ENCODE results near the gene RHBDD3. TPM values are rescaled to one million over a fixed set of nuclear protein-coding genes. Genes with fewer than 3 reads are reported as not detected.

Gene RHBDD3
- total and polyA plus RNA-seq, 5 donors: 16.8 to 20.8 (median 17.9) TPM

- Histone ChIP-seq H3K4me3 (ENCODE audit: low read length) (no peak overlapping the region), H3K9me3 (ENCODE audit: control insufficient read depth, low read length) (no peaks in the 10 kb centered on the region), H3K4me1 (ENCODE audit: control insufficient read depth, insufficient read depth, low read length) (no peaks in the 10 kb centered on the region), H3K27ac (ENCODE audit: low read length) (no peak overlapping the region), H3K27me3 (ENCODE audit: control insufficient read depth, insufficient read depth) (no peaks in the 10 kb centered on the region)
- 60% methylated on average over 5 of the region's 5 CpGs for WGBS
- DNase-seq: no peak
- intact Hi-C loops (cut with DNase I): no loop called here
- ATAC-seq: no peak
Observed at GRCh38 chr22:29290061-29290460, 22.3 kb upstream of the RHBDD3 start.

GRCh38 chr22:29288837-29289236 lies 21.1 kb upstream of the RHBDD3 start:
- Histone ChIP-seq H3K27me3 (ENCODE audit: control insufficient read depth, insufficient read depth) (no peaks in the 10 kb centered on the region), H3K4me1 (ENCODE audit: control insufficient read depth, insufficient read depth, low read length) (no peaks in the 10 kb centered on the region), H3K27ac (ENCODE audit: low read length) (no peak overlapping the region), H3K4me3 (ENCODE audit: low read length) (no peak overlapping the region), H3K9me3 (ENCODE audit: control insufficient read depth, low read length) (no peaks in the 10 kb centered on the region)
- ATAC-seq: no peak
- 62% methylated on average over 2 of the region's 2 CpGs for WGBS
- intact Hi-C loops (cut with DNase I): no loop called here
- DNase-seq: no peak

GRCh38 chr22:29284196-29284595 lies 16.4 kb upstream of the RHBDD3 start:
- Histone ChIP-seq H3K9me3 (ENCODE audit: control insufficient read depth, low read length) (no peaks in the 10 kb centered on the region), H3K4me3 (ENCODE audit: low read length) (no peak overlapping the region), H3K27me3 (ENCODE audit: control insufficient read depth, insufficient read depth) (no peaks in the 10 kb centered on the region), H3K4me1 (ENCODE audit: control insufficient read depth, insufficient read depth, low read length) (no peaks in the 10 kb centered on the region), H3K27ac (ENCODE audit: low read length) (no peak overlapping the region)
- intact Hi-C loops (cut with DNase I): no loop called here
- no peak for DNase-seq
- ATAC-seq: no peak
- 91% methylated on average over 3 of the region's 3 CpGs for WGBS

DNA sequence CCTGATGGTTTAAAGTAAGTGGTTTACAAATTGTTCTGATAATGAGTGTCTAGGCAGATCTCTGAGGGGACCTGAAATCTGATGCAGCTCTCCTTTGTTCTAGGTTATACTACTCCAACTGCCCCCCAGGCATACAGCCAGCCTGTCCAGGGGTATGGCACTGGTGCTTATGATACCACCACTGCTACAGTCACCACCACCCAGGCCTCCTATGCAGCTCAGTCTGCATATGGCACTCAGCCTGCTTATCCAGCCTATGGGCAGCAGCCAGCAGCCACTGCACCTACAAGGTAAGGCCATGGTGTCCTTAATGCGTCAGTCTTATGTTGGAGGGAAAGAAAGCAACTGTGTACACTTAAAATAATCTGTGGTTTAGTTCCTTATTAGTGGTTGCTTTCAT lies 10.1 kb upstream of the RHBDD3 start:
- no peaks in the 10 kb centered on the region for H3K9me3 ChIP-seq (ENCODE audit: control insufficient read depth, low read length)
- no peak overlapping the region for H3K27ac ChIP-seq (ENCODE audit: low read length)
- DNase-seq: no peak
- intact Hi-C loops (cut with DNase I): no loop called here
- H3K4me3 ChIP-seq (ENCODE audit: low read length): no peak overlapping the region
- no peak for ATAC-seq
- no peaks in the 10 kb centered on the region for H3K27me3 ChIP-seq (ENCODE audit: control insufficient read depth, insufficient read depth)
- no peaks in the 10 kb centered on the region for H3K4me1 ChIP-seq (ENCODE audit: control insufficient read depth, insufficient read depth, low read length)
- 96% methylated on average over 1 of the region's 1 CpG for WGBS

GRCh38 chr22:29275819-29276565 lies 8.2 kb upstream of the RHBDD3 start:
- peaks cover 1% of the 10 kb centered on the region for H3K4me1 ChIP-seq (ENCODE audit: control insufficient read depth, insufficient read depth, low read length)
- WGBS: 78% methylated on average over 3 of the region's 3 CpGs
- ATAC-seq: no peak

GRCh38 chr22:29275167-29275566 lies 7.4 kb upstream of the RHBDD3 start:
- H3K9me3 ChIP-seq (ENCODE audit: control insufficient read depth, low read length): no peaks in the 10 kb centered on the region
- intact Hi-C loops (cut with DNase I): no loop called here
- H3K27me3 ChIP-seq (ENCODE audit: control insufficient read depth, insufficient read depth): no peaks in the 10 kb centered on the region
- H3K4me1 ChIP-seq (ENCODE audit: control insufficient read depth, insufficient read depth, low read length): peaks cover 1% of the 10 kb centered on the region
- DNase-seq (no peak), ATAC-seq (no peak)
- H3K27ac ChIP-seq (ENCODE audit: low read length): no peak overlapping the region
- H3K4me3 ChIP-seq (ENCODE audit: low read length): no peak overlapping the region
- WGBS: 72% methylated on average over 3 of the region's 3 CpGs

More at GRCh38 chr22:29275819-29276565, 8.2 kb upstream of the RHBDD3 start:
- Histone ChIP-seq H3K27me3 (ENCODE audit: control insufficient read depth, insufficient read depth) (no peaks in the 10 kb centered on the region), H3K27ac (ENCODE audit: low read length) (no peak overlapping the region), H3K9me3 (ENCODE audit: control insufficient read depth, low read length) (no peaks in the 10 kb centered on the region), H3K4me3 (ENCODE audit: low read length) (no peak overlapping the region)
- intact Hi-C loops (cut with DNase I): no loop called here
- no peak for DNase-seq

DNA sequence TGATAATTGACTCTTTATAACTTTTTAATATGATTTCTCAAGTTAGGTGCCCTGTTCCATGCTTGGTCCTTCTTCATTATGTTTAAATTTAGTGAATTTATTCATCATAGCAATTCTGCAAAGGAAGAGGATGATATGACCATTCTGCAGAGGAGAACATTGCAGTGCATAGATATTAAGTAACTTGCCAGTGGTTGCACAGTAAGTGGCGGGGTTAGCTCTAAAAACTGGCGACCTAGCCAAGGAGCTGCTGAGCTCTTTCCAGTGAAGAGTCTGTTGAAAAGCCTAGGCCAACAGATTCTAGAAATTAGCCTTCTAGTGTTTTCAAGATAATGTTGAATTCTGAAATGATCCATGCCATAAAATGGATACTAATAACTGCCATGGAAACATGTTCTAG lies 4.8 kb upstream of the RHBDD3 start:
- no peak overlapping the region for H3K4me3 ChIP-seq (ENCODE audit: low read length)
- no peak for ATAC-seq
- WGBS: 54% methylated on average over 2 of the region's 2 CpGs
- DNase-seq: peak in 1 of 3 donors; percentile 33
- peaks cover 1% of the 10 kb centered on the region for H3K4me1 ChIP-seq (ENCODE audit: control insufficient read depth, insufficient read depth, low read length)
- no peak overlapping the region for H3K27ac ChIP-seq (ENCODE audit: low read length)
- H3K9me3 ChIP-seq (ENCODE audit: control insufficient read depth, low read length): no peaks in the 10 kb centered on the region
- intact Hi-C loops (cut with DNase I): loop anchor here in 1 of 4 donors (5.0 kb wide), 1 partner anchor 35 kb away; the partner anchor contains the start of gene GAS2L1
- no peaks in the 10 kb centered on the region for H3K27me3 ChIP-seq (ENCODE audit: control insufficient read depth, insufficient read depth)

GRCh38 chr22:29270475-29271271 lies 2.9 kb upstream of the RHBDD3 start:
- peaks cover 9% of the 10 kb centered on the region for H3K4me1 ChIP-seq (ENCODE audit: control insufficient read depth, insufficient read depth, low read length)
- intact Hi-C loops (cut with DNase I): loop anchor here in 1 of 4 donors (5.0 kb wide), 1 partner anchor 37 kb away; the partner anchor contains the start of gene GAS2L1
- no peaks in the 10 kb centered on the region for H3K9me3 ChIP-seq (ENCODE audit: control insufficient read depth, low read length)
- no peak for DNase-seq
- no peak overlapping the region for H3K27ac ChIP-seq (ENCODE audit: low read length)
- 13% methylated on average over 9 of the region's 9 CpGs for WGBS
- peak overlapping the region; percentile 98 for H3K4me3 ChIP-seq (ENCODE audit: low read length)
- ATAC-seq: no peak
- H3K27me3 ChIP-seq (ENCODE audit: control insufficient read depth, insufficient read depth): no peaks in the 10 kb centered on the region

GRCh38 chr22:29269731-29270474 lies 2.1 kb upstream of the RHBDD3 start:
- intact Hi-C loops (cut with DNase I): loop anchor here in 1 of 4 donors (5.0 kb wide), 1 partner anchor 37 kb away; the partner anchor contains the start of gene GAS2L1
- peaks cover 9% of the 10 kb centered on the region for H3K4me1 ChIP-seq (ENCODE audit: control insufficient read depth, insufficient read depth, low read length)
- WGBS: 7% methylated on average over 13 of the region's 13 CpGs
- H3K27ac ChIP-seq (ENCODE audit: low read length): no peak overlapping the region
- peak overlapping the region; percentile 98 for H3K4me3 ChIP-seq (ENCODE audit: low read length)
- DNase-seq (peak in 1 of 3 donors; percentile 41), ATAC-seq (no peak)
- H3K27me3 ChIP-seq (ENCODE audit: control insufficient read depth, insufficient read depth): no peaks in the 10 kb centered on the region
- no peaks in the 10 kb centered on the region for H3K9me3 ChIP-seq (ENCODE audit: control insufficient read depth, low read length)

DNA sequence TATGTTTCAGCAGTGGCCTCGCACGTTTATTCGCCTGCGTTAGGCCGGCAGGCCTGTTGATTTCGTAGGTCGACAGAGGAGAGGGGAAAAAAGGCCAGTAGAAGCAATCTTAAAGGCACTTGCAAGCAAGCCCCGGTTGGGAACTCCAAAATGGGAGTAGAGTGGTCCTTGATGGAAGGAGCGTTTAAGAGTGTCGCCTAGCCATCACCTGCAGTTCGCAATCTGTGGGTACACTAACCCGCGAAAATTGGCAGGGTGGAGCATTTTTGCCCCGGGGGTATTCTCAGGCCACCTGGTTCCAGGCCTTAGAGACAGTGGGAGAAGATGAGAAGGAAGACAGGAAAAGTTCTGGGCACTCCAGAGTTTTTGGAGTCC lies 1.4 kb upstream of the RHBDD3 start:
- WGBS: 1% methylated on average over 14 of the region's 14 CpGs
- Histone ChIP-seq H3K9me3 (ENCODE audit: control insufficient read depth, low read length) (no peaks in the 10 kb centered on the region), H3K27ac (ENCODE audit: low read length) (peak overlapping the region; percentile 92), H3K4me1 (ENCODE audit: control insufficient read depth, insufficient read depth, low read length) (peaks cover 9% of the 10 kb centered on the region), H3K27me3 (ENCODE audit: control insufficient read depth, insufficient read depth) (no peaks in the 10 kb centered on the region), H3K4me3 (ENCODE audit: low read length) (peak overlapping the region; percentile 98)
- no peak for ATAC-seq
- no peak for DNase-seq
- intact Hi-C loops (cut with DNase I): no loop called here

Data from right cardiac atrium (tissue), 5 donors.